ENCODE results near the gene KCMF1.
A peak's percentile ranks its signal among the peaks of the same experiment; 100 is the strongest.

The KCMF1 gene

DNA sequence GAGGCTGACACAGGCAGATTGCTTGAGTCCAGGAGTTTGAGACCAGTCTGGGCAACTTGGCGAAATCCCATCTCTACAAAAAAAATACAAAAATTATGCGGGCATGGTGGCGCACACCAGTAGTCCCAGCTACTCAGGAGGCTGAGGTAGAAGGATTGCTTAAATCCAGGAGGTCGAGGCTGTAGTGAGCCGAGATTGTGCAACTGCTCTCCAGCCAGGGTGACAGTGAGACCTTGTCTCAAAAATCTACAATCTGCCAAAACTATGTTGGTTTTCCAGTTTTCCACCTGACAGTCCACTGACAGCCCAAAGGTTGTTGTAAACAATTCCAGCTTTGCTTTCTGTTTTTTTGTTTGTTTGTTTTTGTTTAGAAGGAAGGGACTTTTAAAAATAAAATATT is 51.3 kb downstream of the KCMF1 start:
- DNase-seq (ENCODE audit: low spot score), result no peak

DNA sequence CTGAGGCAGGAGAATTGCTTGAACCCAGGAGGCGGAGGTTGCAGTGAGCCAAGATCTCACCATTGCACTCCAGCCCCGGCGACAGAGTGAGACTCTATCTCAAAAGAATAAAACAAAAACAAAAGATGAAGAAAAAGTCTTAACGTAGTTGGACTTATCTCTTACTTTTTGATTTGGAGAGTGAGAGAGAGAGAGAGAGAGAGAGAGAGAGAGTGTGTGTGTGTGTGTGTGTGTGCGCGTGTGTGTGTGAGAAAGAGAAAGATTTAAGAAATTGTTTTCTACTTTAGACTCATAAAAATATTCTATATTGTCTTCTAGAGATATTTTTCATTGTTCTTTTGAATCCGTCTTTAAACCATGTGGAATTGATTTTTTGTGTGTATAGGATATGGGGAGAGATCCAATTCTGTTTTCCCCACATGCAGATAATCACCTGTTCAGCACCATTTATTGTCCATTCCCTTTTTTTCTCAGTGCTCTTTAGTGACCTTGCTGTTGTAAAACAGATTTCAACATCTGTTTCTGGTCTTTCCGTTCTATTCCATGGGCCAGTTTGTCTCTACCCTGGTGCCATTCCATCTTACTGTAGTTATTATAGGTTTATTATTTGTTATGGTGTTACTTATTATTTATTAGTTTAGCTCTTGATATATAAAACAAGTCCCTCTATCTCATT is 53.5 kb downstream of the KCMF1 start:
- DNase-seq (ENCODE audit: low spot score), result no peak

DNA sequence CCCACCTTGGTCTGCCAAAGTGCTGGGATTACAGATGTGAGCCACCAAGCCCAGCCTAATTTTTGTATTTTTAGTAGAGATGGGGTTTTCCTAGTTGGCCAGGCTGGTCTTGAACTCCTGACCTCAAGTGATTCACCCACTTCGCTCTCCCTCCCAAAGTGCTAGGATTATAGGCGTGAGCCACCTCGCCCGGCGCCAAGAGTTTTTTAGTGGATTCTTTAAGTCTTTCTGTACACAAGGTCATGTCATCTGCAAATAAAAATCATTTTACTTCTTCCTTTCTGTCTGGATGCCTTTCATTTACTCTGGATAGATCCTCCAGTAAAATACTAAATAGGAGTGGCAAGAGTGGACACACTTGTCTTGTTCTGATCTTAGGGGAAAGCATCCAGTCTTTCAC is 61.7 kb downstream of the KCMF1 start:
- no peak for DNase-seq (ENCODE audit: low spot score)

DNA sequence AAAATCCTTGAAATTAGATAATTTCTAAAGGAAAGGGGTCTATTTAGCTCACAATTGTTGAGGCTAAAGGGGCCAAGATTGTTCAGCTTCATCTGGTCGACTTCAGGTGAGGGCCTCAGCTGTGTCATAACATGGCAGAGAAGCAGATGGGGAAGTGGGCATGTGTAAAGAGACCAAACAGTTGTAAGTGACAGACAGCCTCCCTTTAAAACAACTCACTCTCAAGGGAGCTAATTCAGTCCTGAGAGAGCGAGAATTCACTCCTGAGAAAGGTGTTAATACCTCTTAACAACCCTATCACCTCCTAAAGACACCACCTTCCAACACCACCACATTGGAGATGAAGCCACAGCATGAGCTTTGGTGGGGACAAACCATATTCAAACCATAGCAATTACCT is 62.4 kb downstream of the KCMF1 start:
- DNase-seq (ENCODE audit: low spot score), result no peak

GRCh38 chr2:85034158-85034557 is 63.2 kb downstream of the KCMF1 start:
- DNase-seq (ENCODE audit: low spot score), result no peak

- no peak for DNase-seq (ENCODE audit: low spot score)
Measured at GRCh38 chr2:85037622-85038021, 66.7 kb downstream of the KCMF1 start.

- no peak for DNase-seq (ENCODE audit: low spot score)
Measured at GRCh38 chr2:85042330-85042729, 71.4 kb downstream of the KCMF1 start.

GRCh38 chr2:85048534-85048933 is 77.6 kb downstream of the KCMF1 start:
- DNase-seq (ENCODE audit: low spot score), result no peak

DNA sequence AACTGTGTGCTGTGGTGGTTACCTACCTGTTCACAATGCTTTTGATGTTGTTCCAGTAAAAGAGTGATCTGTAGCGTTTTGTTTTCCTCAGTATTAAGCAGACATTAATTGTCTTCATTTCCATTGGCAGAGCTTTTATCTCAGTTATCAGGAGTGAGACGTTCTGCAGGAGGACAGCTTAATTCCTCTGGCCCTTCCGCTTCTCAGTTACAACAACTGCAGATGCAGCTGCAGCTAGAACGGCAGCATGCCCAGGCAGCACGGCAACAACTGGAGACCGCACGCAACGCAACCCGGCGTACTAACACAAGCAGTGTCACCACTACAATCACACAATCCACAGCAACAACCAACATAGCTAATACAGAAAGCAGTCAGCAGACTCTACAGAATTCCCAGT is 78.3 kb downstream of the KCMF1 start:
- no peak for DNase-seq (ENCODE audit: low spot score)

DNA sequence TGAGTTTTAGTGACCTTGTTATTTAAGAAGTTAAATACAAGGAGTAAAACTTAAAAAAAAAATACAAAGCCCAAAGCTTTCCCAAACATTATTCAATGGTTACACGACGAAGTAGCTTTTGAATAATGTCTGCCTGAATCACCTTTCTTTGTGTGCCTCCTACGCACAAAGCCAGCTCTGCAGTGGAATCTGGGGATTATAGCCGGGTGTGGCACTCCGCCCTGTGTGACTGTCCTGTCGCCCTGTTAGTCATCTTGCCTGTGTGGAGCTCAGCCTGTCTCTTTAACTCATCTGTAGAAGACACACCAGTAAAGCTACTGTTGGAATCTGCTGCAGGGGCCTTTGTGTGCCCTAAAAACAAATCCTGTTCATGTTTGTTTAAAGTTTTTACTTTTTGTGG is 82.8 kb downstream of the KCMF1 start:
- DNase-seq (ENCODE audit: low spot score), result peak; percentile 87

- no peak for DNase-seq (ENCODE audit: low spot score)
Measured at GRCh38 chr2:85057226-85057962, 86.4 kb downstream of the KCMF1 start.

DNA sequence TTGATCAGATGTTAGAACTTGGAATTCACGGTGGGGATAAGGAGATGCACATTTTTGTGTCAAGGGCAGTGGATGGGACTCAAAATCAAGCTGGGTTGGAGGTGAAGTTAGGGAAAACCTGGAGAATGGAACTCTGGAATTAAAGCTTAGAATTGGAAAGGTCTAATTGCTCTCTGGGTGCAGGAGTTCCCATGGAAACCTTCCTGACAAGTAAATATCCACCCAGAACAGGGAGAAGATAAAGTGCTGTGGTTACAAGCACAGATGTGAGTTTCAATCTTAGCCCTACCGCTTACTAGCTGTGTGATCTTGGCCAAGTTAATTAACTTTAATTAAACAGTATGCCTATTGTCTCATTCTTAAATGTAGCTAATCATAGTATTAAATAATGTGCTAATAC is 90.9 kb downstream of the KCMF1 start:
- no peak for DNase-seq (ENCODE audit: low spot score)

- no peak for DNase-seq (ENCODE audit: low spot score)
Measured at GRCh38 chr2:85062565-85062964, 91.6 kb downstream of the KCMF1 start.

GRCh38 chr2:85063981-85064599 is 93.1 kb downstream of the KCMF1 start:
- no peak for DNase-seq (ENCODE audit: low spot score)

DNA sequence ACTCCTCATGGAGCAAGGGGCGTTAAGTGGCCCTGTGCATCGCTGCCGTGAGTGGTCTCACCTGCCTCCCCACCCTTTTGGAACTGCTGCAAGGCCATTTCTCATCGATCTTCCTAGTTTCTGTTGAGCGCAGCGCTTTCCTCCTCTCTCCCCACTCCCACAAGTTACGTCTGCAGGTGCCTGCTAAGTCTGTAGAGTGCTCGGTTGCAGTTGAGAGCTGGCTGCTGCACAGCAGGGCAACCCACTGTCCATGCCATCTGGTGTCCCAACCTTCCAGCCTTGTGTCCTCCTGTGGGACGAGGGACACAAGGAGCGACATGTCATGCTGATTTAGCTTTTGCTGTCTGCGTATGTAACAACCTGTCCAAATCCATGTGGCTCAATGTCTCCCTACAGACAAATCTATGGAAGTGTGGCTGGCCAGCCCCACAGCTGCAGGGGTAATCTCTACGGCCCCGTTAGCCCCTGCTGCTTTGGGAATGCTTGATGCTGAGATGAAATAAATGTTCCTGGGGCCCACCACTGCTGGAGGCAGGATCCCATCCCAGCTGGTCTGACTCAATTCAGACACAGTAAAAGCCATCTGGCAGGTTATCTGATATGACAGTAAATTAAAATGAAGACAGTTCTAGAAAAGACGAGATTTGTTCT is 94.1 kb downstream of the KCMF1 start:
- no peak for DNase-seq (ENCODE audit: low spot score)

GRCh38 chr2:85066006-85066740 is 95.2 kb downstream of the KCMF1 start:
- DNase-seq (ENCODE audit: low spot score), result no peak

DNA sequence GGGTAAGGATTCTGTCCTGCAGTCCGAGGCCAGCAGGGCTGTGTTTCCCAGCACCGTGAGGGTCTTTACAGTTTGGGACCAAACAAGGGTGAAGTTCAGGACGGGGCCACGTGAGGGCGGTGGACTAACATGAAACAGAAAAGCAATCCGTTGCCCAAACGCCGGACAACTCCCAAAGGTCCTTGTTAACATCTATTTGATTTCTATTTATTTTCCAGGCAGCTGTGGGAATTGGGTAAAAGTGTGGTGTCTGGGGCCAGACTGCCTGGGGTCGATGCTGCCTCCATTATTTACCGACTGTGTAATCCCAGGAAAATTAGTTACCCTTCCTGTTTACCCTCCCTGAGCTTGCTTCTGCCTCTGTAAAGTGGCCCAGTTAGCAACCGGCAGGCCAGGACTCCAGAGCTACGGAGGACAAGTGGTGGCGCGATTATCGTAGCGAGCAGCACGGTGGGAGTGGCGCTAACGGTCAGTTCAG is 96.0 kb downstream of the KCMF1 start:
- DNase-seq (ENCODE audit: low spot score), result peak; percentile 55

- no peak for DNase-seq (ENCODE audit: low spot score)
Measured at GRCh38 chr2:85071096-85071495, 100.1 kb downstream of the KCMF1 start.

DNA sequence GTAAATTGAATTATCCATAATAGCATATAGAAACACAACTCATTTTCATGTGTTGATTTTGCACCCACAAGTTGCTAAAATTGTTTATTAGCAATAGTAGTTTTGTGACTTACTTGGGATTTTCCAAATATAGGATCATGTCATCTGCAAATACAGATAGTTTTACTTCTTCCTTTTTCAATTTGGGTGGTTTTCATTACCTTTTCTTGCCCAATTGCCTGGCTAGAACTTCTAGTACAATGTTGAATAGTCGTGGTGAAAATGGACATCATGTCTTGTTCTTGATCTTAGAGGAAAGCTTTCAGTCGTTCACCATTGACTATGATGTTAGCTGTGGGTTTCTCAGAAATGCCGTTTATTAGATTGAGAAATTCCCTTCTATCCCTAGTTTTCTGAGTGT is 102.1 kb downstream of the KCMF1 start:
- DNase-seq (ENCODE audit: low spot score), result no peak

- no peak for DNase-seq (ENCODE audit: low spot score)
Measured at GRCh38 chr2:85076618-85077274, 105.8 kb downstream of the KCMF1 start.

DNA sequence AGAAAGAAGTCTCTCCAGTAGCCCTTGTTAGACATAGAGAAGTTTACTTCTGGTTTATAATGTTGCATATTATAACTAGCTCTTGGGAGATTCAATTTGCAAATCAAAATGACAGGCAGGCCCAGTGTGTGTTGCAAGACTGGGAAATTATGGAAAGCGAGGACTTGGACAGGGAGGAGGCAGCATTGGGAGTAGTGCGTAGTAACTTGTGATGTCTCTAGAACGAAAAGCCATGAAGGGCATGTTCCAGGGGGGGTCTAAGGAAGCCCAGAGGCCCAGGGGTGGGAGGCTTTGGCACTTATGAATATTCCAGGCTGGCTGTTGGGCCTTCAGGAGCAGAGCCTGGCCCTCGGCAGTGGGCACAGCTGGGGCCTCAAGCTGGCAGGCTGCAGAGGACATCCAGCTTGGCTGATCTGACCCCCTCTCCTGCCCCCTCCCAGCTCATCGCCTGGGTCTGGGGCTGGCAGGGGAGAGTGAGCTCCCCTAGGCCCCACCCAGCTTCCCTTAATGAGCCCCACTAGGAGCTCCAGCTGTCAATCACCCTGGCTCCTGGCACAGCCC is 107.0 kb downstream of the KCMF1 start:
- DNase-seq (ENCODE audit: low spot score), result no peak
